Measurements from ENCODE around the gene SDK1.

SDK1 gene

DNA sequence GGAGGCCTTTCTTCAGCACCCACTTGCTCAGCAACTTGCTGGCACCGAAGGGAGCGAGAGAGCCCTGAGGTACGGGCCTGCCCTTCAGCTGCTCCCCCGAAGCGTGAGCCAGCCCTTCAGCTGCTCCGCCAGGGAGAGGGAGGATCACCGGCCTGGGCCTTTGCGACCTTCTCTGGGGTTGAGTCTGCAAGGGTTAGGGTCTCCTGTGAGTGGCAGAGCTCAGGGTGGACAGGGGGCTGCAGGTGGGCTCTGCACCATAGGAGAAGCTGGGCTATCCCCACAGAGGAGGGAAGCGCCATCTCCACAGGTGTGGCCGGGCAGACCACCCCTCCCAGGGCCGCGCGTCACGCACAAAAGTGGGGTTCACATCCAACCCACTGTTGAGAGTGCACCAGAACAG lies 890.5 kb downstream of the SDK1 start:
- DNase-seq: no peak

- DNase-seq: no peak
Measured at GRCh38 chr7:4195660-4196059, 894.6 kb downstream of the SDK1 start.

- DNase-seq: no peak
Measured at GRCh38 chr7:4196121-4196819, 895.2 kb downstream of the SDK1 start.

DNA sequence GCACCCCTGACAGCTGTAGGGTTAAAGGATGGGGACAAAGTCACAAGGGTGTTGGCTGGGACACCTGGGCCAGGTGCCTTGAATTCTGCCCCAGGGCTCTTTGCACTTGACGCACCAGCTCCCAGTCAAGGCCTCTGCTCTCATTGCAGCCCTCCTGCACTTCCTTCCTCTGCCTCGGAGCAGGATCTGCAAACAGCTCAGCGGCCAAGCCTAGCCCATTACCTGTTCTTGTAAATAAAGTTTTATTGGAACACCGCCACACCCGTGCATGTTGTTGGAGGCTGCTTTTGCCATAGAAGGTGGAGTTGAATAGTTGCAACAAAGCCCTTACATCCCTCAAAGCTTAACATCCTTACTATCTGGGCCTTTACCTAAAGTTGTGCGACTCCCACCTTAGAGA lies 897.2 kb downstream of the SDK1 start:
- no peak for DNase-seq

DNA sequence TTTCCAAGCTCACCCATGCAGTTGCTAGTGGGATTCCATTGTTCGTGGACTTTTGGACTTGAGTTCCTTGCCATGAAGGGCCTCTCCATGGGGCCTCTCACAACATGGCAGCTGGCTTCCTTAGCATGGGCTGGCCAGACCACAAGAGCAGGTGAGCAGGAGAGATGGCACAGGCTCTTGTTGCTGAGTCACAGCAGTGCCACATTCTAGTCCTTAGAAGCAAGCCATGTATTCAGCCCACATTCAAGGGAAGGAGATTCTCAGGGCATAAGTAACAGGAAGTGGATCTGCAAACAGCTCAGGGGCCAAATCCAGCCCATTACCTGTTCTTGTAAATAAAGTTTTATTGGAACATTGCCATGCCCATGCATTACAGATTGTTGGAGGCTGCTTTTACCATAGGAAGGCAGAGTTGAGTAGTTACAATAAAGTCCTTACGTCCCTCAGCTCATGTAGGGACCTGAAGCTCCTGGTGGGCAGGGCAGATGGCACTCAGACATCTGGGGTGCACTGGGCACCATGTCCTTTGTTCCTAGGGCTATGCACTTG lies 899.6 kb downstream of the SDK1 start:
- no peak for DNase-seq

GRCh38 chr7:4201566-4201965 lies 900.5 kb downstream of the SDK1 start:
- DNase-seq: no peak

- DNase-seq: no peak
Measured at GRCh38 chr7:4202154-4202736, 901.2 kb downstream of the SDK1 start.

GRCh38 chr7:4202954-4203353 lies 901.9 kb downstream of the SDK1 start:
- DNase-seq: no peak

- no peak for DNase-seq
Measured at GRCh38 chr7:4203626-4204512, 902.8 kb downstream of the SDK1 start.

DNA sequence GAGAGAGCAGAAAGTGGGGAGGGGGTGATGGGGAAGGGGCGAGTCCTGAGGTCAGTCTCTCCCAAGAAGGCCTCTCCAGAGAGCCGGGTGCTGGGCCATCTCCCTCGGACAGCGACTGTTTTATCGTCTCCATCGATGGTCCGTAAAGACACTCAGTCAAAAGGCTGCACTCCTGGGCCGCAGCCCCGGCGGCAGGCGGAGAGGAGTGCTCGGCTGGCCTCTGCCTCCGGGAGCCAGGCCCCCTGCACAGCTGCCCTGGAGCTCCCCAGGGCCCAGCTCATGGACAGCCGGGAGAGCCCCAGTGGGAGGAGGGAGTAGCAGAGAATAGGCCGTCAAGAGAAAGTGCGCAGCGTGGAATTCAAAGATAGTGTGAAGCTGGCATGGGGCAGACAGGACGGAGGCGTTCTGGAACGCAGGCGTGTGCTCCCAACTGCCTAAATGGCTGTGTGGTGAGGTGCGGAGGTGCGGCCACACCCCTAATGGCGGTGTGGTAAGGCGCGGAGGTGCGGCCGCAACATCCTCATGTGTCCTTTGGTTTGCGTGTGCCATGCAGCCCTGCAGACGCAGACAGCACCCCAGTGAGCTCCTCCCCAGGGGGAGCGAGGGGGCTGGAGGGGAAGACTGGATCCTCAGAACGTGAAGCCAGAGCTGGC lies 903.6 kb downstream of the SDK1 start:
- peak; percentile 78 for DNase-seq

DNA sequence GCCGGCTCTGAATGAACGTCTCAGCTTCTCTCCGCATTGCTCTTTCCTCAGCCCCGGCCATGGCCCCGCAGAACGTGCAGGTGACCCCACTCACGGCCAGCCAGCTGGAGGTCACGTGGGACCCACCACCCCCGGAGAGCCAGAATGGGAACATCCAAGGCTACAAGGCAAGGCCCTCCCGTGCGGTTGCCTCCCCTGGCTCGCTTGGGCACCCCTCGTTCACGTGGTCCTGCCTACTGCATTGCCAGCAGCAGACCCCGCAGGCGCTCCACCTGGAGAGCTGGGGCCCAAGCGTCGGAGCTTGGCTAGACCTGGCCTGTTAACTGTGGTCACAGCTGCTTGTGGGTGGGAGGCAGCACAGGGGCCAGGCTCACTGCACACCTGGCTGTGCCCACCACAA lies 904.8 kb downstream of the SDK1 start:
- no peak for DNase-seq

GRCh38 chr7:4207011-4207410 lies 906.0 kb downstream of the SDK1 start:
- DNase-seq: no peak

DNA sequence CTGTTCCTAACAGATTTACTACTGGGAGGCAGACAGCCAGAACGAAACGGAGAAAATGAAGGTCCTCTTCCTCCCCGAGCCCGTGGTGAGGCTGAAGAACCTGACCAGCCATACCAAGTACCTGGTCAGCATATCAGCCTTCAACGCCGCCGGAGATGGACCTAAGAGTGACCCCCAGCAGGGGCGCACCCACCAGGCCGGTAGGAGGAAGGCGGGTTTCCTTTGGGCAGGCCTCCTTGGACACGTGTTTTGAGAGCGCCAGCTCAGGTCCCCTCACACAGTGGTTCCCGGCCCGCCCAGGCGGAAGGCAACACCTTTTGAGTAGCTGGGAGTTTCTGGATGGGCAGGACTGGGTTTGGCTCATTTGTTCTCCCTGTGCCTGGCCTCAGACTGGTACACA lies 907.0 kb downstream of the SDK1 start:
- no peak for DNase-seq

- DNase-seq: no peak
Measured at GRCh38 chr7:4208586-4208985, 907.5 kb downstream of the SDK1 start.

GRCh38 chr7:4209126-4209525 lies 908.1 kb downstream of the SDK1 start:
- no peak for DNase-seq

DNA sequence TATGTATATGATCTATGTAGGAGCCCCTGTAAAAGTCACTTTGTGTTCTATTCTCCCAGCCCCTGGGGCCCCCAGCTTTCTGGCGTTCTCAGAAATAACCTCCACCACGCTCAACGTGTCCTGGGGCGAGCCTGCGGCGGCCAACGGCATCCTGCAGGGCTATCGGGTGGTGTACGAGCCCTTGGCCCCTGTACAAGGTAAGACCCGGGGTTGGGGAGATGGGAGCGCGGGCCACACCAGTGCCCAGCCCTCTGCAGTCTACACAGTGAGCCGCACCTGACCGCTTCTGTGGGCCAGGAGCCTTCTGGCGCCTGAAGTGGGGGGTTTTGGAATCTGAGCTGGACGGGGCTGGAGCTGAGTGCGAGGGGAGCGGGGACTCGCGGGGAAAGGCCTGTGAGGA lies 908.9 kb downstream of the SDK1 start:
- DNase-seq: no peak

DNA sequence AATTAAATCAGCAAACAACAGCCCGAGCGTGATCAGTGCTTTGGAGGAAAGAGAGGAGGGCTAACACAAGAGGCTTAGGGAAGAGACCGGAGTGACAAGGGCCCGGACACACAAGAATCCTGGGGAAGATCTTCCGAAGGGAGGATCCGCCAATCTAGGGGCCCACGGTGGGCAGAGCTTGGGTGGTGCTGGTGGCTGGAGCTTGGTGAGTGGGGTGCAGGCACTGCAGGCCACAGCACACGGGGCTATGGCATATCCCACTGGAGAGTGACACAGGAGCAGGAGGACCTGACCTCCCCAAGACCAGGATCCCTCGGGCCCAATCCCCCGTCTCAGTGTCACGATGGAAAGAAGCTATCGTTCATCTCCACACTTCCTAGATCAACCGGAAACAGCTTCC lies 909.8 kb downstream of the SDK1 start:
- peak; percentile 21 for DNase-seq

- no peak for DNase-seq
Measured at GRCh38 chr7:4211261-4211660, 910.2 kb downstream of the SDK1 start.

- no peak for DNase-seq
Measured at GRCh38 chr7:4212376-4212775, 911.3 kb downstream of the SDK1 start.

GRCh38 chr7:4214291-4215155 lies 913.5 kb downstream of the SDK1 start:
- DNase-seq: no peak

DNA sequence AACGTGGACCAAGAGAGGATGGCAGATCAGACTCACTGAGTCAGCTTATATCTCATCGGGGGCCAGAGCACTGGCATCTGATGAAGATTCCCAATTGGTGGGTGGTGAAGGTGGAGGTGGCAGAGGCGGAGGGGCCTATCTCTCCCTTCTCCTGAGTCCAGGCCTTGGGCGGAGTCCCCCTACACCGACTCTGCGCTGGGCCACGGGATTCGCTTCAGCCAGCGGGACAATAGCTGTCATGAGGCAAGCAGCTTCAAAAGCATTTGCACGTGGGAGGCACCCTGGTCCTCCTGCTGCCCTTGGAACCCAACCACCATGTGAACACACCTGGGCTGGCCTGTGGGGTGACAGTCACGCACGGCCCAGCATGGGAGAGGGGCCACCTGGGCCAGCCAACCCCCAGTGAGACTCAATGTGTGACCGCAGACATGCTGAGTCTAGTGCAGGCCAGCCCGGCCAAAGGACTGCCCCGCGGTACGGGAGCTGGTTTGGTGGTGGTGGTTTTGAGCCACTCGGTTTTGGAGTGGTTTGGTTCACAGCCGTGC lies 914.2 kb downstream of the SDK1 start:
- no peak for DNase-seq

- DNase-seq: no peak
Measured at GRCh38 chr7:4216016-4216415, 915.0 kb downstream of the SDK1 start.

All from activated effector memory CD4-positive, alpha-beta T cell treated with anti-CD3 and anti-CD28 coated beads, Interleukin-2, amount 50 U/mL, for 16 hours (primary cell).